HG03039 (cell line): ENCODE results near the gene KRTAP4-2.
"Not testable (repeated sequence)": the region's sequence is repeated elsewhere in the genome, so short reads cannot be mapped to it uniquely, and the experiment has no call there.

Experiments
- ATAC-seq: cut with Tn5 transposase; IDR thresholded peaks from one replicate; pipeline ENCODE4 v1.9.1; 2021; ENCODE audit warnings: mild to moderate bottlenecking, moderate library complexity; ENCODE audit not compliant: unreplicated experiment

The KRTAP4-2 gene

DNA sequence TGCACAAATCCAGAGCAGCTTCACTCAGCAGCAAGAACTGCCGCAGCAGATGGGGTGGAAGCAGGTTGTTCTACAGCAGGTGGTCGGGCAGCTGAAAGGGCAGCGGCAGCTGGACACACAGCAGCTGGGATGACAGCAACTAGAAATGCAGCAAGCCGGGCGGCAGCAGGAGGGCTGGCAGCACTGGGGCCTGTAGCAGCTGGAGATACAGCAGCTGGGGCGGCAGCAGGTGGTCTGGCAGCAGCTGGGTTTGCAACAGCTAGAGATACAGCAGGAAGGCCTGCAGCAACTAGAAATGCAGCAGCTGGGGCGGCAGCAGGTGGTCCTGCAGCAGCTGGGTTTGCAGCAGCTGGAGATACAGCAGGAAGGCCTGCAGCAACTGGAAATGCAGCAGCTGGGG is 10.5 kb downstream of the KRTAP4-2 start:
- no peak for ATAC-seq

DNA sequence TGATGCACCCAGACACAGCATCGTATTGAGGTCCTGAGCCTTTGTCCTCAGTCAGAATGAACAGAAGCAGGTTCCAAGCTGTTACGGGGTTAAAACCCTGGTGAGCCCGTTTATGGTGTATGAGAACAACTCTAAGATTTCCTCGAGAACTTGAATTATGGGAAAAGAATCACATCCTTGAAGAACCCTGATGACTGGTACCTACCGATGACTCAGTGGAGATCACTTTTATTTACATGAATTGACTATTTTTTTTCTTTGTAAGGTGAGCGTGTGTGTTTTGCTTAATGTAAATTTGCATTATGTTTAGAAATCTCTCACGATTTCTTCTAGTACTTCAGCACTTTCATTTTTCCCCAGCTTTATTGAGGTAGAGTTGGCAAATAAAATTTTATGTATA is 14.2 kb downstream of the KRTAP4-2 start:
- ATAC-seq = no peak

DNA sequence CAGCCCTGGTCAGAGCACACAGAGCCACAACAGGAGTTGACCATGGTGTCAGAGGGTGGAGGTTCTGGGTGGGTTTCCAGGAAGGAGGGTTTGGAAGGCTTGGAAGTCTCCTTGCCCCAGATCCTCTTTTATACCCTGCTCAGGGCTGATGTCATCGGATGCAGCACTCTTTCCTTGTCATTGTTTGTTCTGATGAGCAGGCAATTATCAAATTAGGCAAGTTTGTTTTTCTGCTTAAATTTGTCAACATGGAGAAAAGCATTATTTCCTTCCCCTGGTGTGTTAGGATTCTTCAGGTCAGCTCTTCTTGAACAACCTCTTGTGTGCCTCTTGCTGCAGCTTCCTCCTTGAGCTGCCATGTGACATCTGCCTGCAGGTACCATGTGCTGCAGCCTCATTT is 17.4 kb downstream of the KRTAP4-2 start, which contains the start of gene KRTAP4-4:
TSS of gene KRTAP4-4 (minus strand) at position 101 of the 400 bp plus-strand sequence. CDS start at position 44, 57 bp downstream.
- ATAC-seq = no peak

DNA sequence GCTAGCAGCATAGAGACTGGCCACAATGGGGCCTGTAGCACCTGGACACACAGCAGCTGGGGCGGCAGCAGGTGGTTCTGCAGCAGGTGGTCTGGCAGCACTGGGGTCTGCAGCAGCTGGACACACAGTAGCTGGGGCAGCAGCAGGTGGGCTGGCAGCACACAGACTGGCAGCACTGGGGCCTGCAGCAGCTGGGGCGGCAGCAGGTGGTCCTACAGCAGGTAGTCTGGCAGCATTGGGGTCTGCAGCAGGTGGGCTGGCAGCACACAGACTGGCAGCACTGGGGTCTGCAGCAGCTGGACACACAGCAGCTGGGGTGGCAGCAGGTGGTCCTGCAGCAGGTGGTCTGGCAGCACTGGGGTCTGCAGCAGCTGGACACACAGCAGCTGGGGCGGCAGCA is 17.8 kb downstream of the KRTAP4-2 start:
- ATAC-seq = not testable (repeated sequence)

DNA sequence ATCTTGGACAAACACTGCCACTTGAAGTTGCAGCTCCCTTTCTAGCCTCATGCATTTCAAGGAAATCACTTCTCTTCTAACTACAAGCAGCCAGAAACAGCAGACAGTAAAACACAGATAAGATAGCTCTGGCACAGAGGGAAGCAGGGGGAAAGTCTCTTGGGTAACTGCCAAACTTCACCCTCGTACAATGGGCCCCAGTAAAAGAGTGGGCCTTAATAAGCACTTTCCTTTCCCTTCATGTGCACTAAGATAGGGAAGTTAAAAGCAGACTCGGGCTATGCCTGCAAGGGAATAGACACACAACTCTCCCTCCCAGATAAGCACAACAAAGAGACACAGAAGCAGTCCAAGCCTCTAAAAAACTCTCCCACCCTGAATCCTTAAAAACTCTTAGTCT is 24.2 kb downstream of the KRTAP4-2 start:
- no peak for ATAC-seq

DNA sequence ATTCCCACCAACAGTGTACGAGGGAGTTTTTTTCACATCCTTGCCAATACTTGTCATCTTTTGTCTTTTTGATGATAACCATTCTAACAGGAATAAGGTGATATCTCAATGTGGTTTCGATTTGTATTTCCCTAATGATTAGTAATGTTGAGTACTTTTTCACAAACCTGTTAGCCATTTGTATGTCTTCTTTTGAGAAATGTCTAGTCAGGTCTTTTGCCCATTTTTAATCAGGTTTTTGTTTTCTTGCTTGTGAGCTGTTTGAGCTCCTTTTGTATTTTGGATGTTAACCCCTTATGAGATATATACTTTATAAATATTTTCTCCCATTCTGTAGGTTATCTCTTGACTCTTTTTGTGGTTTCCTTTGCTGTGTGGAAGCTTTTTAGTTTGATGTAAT is 26.5 kb downstream of the KRTAP4-2 start:
- no peak for ATAC-seq

DNA sequence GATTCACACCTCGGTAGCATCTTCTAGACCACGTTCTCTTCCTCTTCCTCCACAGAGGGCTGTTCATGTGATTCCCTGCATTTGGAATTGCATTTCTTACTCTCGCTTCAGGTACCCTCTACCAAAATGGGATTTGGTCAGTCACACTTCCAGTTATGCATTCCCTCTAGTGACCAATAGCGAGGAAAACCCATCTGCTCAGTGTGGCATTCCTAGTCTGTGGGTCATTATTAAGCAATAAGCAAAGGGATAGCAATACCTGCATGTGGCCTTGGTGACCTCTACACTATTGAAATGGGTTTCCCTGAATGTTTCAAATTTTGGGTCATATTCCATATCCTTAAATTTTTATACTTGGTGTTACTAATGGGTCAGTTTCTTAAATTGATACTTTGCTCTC is 28.0 kb downstream of the KRTAP4-2 start:
- no peak for ATAC-seq

DNA sequence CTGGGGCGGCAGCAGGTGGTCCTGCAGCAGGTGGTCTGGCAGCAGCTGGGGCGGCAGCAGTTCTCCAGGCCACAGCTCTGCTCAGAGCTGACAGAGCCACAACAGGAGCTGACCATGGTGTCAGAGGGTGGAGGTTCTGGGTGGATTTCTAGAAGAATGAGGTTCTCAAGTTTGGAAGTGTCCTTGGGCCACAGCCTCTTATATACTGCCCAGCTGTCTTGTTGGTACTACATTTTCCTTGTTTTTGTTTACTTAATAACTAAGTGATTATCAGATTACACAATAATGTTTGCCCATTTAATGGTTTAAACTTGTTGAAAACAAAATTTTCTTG is 28.4 kb downstream of the KRTAP4-2 start, which contains the start of gene KRTAP4-5:
TSS of gene KRTAP4-5 (minus strand) at position 174 of the 334 bp plus-strand sequence. CDS start at position 116, 58 bp downstream.
- ATAC-seq = no peak

DNA sequence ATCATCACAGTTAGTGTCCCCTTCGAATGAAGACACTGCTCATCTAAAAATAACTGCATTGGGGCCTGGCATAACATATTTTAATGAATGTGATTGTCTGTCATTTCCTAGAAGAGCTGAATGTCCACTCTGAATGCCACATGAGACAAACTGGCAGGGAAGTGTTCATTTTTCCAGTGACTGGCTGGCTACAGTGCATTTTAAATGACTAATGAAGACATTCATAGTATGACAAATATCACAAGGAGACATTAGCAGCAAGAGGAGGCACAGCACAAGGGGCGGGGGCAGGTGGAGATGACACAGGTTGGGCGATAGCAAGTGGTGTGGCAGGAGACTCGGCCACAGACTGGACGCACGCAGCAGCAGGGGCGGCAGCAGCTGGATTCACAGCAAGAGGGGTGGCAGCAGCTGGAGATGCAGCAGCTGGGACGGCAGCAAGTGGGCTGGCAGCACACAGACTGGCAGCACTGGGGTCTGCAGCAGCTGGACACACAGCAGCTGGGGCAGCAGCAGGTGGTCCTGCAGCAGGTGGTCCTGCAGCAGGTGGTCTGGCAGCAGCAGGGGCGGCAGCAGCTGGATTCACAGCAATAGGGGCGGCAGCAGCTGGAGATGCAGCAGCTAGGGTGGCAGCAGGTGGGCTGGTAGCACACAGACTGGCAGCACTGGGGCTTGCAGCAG is 28.9 kb downstream of the KRTAP4-2 start:
- not testable (repeated sequence) for ATAC-seq

DNA sequence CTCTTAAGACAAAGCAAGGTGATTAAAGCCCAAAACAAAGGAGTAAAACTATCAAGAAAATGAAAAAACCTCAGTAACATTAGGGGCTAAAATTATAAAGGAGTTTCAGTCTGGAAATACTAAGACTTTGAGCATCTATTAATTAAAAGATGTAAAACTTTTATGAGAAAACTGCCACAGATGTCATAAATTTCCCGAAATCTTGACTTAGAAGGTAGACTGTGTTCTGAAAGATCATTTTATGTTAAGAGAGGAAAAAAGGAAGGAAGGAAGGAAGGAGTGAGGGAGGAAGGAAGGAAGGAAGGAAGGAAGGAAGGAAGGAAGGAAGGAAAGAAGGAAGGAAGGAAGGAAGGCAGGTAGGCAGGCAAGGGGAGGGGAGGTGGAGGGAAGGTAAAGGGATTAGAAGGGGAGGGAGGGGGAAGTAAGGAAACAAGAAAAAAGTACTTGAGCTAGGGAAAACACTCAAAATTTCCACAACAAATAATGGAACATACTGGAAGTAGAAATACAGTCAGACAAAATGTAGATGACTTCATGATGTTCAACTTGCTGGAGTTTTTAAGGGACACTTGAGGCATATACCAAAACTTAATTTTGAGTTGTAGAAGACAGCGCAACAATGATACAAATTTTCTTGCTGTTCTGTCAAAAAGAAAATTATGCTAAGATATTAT is 30.4 kb downstream of the KRTAP4-2 start:
- ATAC-seq = no peak

DNA sequence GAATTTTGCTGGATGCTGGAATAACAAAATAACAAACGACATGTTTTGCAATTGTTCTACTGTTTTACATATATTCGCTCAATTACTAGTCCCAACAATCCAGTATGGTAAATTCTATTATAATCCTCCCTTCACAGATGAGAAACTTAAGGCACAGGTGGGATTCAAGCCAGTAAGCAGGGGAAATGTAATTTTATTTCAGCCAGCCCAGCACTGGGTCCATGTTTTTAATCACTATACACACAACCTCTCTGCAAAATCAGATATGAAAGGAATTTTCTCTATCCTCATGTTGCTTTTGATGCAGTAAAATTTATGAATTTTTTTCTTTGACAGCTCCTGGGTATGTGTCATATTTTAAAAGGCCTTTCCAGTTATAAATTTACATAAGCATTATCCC is 32.8 kb downstream of the KRTAP4-2 start:
- no peak for ATAC-seq

DNA sequence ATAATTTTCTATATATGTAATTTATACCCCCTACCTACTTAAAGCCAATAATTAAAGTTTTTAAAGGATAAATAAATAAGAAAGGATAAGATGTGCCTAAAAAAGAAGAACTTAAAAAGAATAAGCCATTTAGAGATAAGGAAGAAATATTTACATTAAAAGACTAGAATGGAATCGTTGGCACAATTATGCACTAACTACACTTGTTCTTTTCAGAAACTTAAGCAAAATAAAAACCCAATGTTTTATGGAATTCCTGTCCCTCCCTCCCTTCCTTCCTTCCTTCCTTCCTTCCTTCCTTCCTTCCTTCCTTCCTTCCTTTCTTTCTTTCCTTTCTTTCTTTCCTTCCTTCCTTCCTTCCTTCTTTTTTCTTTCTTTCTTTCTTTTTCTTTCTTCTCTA is 33.2 kb downstream of the KRTAP4-2 start:
- no peak for ATAC-seq

DNA sequence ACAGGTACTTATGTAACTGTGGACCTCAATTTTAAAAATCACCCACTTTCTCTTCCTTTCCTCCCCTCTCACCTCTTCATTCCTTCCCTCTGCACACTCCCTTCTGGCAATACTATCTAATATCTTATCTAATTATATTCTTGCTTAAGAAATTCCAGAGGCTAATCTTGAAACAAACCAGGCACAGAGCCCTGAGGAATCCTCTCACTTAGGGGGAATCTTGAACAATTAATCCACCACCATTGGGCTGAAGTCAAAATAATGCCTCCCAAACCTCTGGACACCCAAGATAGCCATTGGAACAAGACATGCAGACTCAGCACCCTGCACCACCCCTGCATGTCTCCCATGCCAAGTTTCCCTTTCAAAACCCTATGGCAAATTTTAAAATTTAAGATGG is 36.7 kb downstream of the KRTAP4-2 start:
- no peak for ATAC-seq

DNA sequence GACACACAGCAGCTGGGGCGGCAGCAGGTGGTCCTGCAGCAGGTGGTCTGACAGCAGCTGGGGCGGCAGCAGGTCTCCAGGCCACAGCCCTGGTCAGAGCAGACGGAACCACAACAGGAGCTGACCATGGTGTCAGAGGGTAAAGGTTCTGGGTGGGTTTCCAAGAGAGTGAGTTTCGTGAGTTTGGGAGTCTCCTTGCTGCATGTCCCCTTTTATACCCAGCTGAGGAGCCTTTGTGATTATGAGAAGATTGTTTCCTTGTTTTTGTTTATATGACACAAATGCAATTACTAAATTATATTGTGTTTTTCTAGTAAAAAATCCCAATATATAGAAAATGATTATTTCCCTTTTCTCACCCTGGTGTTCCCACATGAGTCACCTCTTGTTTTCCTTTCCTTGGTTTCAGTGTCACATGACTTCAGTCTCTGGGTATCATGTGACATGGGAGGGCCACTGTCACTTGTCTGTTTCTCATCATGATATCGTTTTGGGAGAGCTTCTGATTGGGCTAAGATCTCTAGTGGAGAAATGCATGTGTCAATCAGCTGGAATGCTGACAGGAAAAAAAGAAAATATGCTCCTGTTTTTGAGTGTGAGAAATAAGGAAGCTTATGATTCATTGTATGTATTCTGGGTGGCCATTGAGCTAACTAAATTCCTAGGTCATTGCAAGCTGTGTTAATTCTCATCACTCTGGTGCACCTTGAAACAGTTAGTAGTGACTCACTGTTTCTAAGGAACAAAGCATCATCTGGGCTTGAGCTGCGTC is 37.5 kb downstream of the KRTAP4-2 start, which contains the start of gene KRTAP4-6:
TSS of gene KRTAP4-6 (minus strand) at position 185 of the 772 bp plus-strand sequence. CDS start at position 128, 57 bp downstream.
- no peak for ATAC-seq

DNA sequence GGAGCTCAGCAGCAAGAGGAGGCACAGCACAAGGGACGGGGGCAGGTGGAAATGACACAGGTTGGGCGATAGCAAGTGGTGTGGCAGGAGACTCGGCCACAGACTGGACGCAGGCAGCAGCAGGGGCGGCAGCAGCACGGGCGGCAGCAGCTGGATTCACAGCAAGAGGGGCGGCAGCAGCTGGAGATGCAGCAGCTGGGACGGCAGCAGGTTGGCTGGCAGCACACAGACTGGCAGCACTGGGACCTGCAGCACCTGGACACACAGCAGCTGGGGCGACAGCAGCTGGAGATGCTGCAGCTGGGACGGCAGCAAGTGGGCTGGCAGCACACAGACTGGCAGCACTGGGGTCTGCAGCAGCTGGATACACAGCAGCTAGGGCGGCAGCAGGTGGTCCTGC is 38.2 kb downstream of the KRTAP4-2 start:
- ATAC-seq = not testable (repeated sequence)

DNA sequence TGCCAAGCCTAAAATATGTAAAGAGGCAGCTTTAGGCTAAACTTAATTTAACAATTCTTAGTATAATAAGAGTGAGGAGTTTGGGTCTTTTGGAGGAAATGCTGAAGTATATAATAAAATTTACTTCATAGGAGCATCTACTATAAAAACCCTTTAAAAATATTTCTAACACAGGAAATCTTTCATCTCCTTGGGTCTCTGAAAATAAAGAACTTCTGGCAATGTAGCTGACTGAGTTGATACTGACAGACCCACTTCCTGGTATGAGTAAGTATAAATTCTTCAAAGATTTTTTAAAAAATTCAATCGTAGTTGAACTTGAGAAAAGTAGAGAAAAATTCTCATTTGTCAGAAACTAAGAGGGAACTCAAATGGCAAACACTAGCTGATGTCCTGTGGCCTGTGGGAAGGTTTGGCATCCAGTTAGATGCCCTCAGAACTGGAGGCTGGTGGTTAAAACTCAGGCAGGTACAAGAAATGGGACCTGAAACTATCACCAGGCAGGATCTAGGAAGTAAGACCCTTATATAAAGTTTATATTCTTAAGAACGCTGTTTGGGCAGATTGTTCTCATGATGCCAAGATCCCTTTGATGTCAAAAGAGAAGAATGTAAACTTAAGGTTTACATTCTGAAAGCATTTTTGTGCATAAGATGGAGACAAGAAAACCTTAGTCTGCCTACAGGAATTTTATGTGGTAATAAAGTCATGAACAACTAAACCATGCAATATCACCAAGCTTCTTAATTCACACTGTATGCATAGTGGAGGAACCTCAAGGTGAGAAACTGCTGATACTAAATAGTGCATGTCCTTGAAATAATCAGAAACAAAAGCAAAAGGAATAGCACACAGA is 43.9 kb downstream of the KRTAP4-2 start:
- ATAC-seq = no peak

DNA sequence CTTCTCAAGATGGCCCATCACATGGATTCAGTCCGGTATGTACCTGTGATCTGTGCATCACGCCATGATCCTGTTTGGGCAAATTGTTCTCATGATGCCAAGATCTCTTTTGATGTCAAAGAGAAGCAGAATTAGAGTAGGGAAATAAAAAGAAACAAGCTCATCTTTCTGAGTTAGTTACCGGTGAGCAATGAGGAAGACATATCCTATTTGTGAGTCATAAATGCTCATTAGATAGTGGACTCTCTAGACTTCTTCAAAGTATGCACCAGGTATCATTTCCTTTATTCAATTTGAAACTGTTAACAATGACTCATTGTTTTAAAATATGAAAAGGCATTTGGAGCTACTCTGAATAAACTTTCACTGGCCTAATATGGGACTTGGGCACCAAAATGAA is 46.0 kb downstream of the KRTAP4-2 start:
- ATAC-seq = no peak
